ENCODE measurements around the gene TOMM70.

TOMM70 gene

DNA sequence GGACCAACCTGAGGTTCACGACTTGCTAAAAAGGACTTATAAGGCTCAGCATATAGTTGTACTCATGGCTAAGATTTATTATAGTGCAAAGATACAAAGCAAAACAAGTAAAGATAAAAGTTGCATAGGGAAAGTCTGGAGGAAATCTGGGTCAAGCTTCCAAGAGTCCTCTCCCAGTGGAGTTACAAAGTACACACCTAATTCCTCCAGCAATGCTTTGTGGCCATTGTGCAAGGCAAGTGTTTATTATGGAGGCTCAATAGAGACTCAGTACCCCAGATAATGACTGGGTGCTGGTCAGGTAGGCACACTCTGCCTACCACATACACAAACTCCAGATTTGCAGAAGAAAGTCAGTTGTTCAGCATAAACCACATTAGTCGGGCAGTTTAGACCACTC, 23.4 kb upstream of the TOMM70 start:
- Histone ChIP-seq H3F3A (ENCODE audit: insufficient read depth) (no peaks in the 10 kb centered on the region), H3K36me3 (ENCODE audit: low read length) (no peaks in the 10 kb centered on the region), H4K20me1 (ENCODE audit: low read depth, low read length) (no peaks in the 10 kb centered on the region), H3K4me3 (ENCODE audit: insufficient read depth, low read length, poor library complexity, severe bottlenecking) (no peak overlapping the region), H3K9ac (ENCODE audit: low read length) (no peak overlapping the region), H3K27me3 (ENCODE audit: low read length) (no peaks in the 10 kb centered on the region), H3K27ac (ENCODE audit: low read depth, low read length) (no peak overlapping the region), H3K9me3 (ENCODE audit: insufficient read depth, low read length) (no peaks in the 10 kb centered on the region), H2AFZ (ENCODE audit: low read depth, low read length, severe bottlenecking) (no peak overlapping the region), H3K79me2 (ENCODE audit: insufficient read depth, low read length) (no peaks in the 10 kb centered on the region), H3K4me2 (ENCODE audit: low read depth, low read length, poor library complexity, severe bottlenecking) (no peak overlapping the region), H3K9me2 (replicated peaks; ENCODE audit: insufficient read depth, low read length) (no peaks in the 10 kb centered on the region)
- TF ChIP-seq, protein P1, sequence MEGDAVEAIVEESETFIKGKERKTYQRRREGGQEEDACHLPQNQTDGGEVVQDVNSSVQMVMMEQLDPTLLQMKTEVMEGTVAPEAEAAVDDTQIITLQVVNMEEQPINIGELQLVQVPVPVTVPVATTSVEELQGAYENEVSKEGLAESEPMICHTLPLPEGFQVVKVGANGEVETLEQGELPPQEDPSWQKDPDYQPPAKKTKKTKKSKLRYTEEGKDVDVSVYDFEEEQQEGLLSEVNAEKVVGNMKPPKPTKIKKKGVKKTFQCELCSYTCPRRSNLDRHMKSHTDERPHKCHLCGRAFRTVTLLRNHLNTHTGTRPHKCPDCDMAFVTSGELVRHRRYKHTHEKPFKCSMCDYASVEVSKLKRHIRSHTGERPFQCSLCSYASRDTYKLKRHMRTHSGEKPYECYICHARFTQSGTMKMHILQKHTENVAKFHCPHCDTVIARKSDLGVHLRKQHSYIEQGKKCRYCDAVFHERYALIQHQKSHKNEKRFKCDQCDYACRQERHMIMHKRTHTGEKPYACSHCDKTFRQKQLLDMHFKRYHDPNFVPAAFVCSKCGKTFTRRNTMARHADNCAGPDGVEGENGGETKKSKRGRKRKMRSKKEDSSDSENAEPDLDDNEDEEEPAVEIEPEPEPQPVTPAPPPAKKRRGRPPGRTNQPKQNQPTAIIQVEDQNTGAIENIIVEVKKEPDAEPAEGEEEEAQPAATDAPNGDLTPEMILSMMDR (IDR thresholded peaks at IDR 0.05; ENCODE audit: insufficient read depth, low read length, poor library complexity, severe bottlenecking), result no peak
- TF ChIP-seq EZH2phosphoT487 (conservative IDR thresholded peaks at IDR 0.05; ENCODE audit: low read length), result no peak

DNA sequence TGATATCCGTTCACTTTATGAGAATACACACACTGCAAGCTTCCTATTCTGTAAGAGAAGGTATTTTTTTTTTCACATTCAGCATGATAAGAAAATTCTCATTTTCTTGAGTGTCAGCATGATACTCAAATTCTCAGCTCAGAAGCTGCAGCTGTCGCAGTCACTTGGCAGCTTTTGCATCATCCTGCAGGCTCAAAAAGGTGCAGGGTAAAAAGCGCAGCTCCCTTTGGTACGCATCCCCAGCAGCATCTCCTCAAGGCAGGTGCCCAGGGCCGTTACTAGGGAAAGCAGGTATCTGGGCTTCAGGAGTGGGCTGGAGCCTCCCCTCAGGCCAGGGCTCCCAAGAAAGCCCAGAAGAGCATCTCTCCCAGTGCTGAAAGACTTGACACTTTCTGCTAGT, 22.7 kb upstream of the TOMM70 start:
- no peak overlapping the region for H3K4me2 ChIP-seq (ENCODE audit: low read depth, low read length, poor library complexity, severe bottlenecking)
- H3K9me2 ChIP-seq (replicated peaks; ENCODE audit: insufficient read depth, low read length), result no peaks in the 10 kb centered on the region
- no peak overlapping the region for H3K9ac ChIP-seq (ENCODE audit: low read length)
- no peaks in the 10 kb centered on the region for H3K79me2 ChIP-seq (ENCODE audit: insufficient read depth, low read length)
- no peak overlapping the region for H3K27ac ChIP-seq (ENCODE audit: low read depth, low read length)
- no peak overlapping the region for H3K4me3 ChIP-seq (ENCODE audit: insufficient read depth, low read length, poor library complexity, severe bottlenecking)
- no peaks in the 10 kb centered on the region for H3K9me3 ChIP-seq (ENCODE audit: insufficient read depth, low read length)
- no peaks in the 10 kb centered on the region for H3F3A ChIP-seq (ENCODE audit: insufficient read depth)
- H2AFZ ChIP-seq (ENCODE audit: low read depth, low read length, severe bottlenecking), result no peak overlapping the region
- no peaks in the 10 kb centered on the region for H4K20me1 ChIP-seq (ENCODE audit: low read depth, low read length)
- TF ChIP-seq EZH2phosphoT487 (conservative IDR thresholded peaks at IDR 0.05; ENCODE audit: low read length), result no peak
- TF ChIP-seq, protein P1 (IDR thresholded peaks at IDR 0.05; ENCODE audit: insufficient read depth, low read length, poor library complexity, severe bottlenecking), result no peak
- no peaks in the 10 kb centered on the region for H3K36me3 ChIP-seq (ENCODE audit: low read length)
- no peaks in the 10 kb centered on the region for H3K27me3 ChIP-seq (ENCODE audit: low read length)

GRCh38 chr3:100420885-100421284, 20.0 kb upstream of the TOMM70 start:
- Histone ChIP-seq H4K20me1 (ENCODE audit: low read depth, low read length) (no peaks in the 10 kb centered on the region), H2AFZ (ENCODE audit: low read depth, low read length, severe bottlenecking) (no peak overlapping the region), H3K4me3 (ENCODE audit: insufficient read depth, low read length, poor library complexity, severe bottlenecking) (no peak overlapping the region), H3K79me2 (ENCODE audit: insufficient read depth, low read length) (no peaks in the 10 kb centered on the region), H3K4me2 (ENCODE audit: low read depth, low read length, poor library complexity, severe bottlenecking) (no peak overlapping the region), H3K9me3 (ENCODE audit: insufficient read depth, low read length) (no peaks in the 10 kb centered on the region), H3K36me3 (ENCODE audit: low read length) (no peaks in the 10 kb centered on the region), H3K9me2 (replicated peaks; ENCODE audit: insufficient read depth, low read length) (no peaks in the 10 kb centered on the region), H3K27me3 (ENCODE audit: low read length) (no peaks in the 10 kb centered on the region), H3K27ac (ENCODE audit: low read depth, low read length) (no peak overlapping the region), H3F3A (ENCODE audit: insufficient read depth) (no peaks in the 10 kb centered on the region), H3K9ac (ENCODE audit: low read length) (no peak overlapping the region)
- TF ChIP-seq EZH2phosphoT487 (conservative IDR thresholded peaks at IDR 0.05; ENCODE audit: low read length), result no peak
- TF ChIP-seq, protein P1 (IDR thresholded peaks at IDR 0.05; ENCODE audit: insufficient read depth, low read length, poor library complexity, severe bottlenecking), result no peak

Data from SU-DHL-6 (cell line).